Stimulated activated CD4-positive, alpha-beta T cell treated with anti-CD3 and anti-CD28 coated beads, TNF-alpha, amount 100 ng/mL, for 4 hours (primary cell): ENCODE measurements around the gene NFE2L1.
"Not testable (repeated sequence)": the region's sequence is repeated elsewhere in the genome, so short reads cannot be mapped to it uniquely, and the experiment has no call there.

Experiments
- DNase-seq, 3 experiments: peaks; one replicate each; pipeline ENCODE4 v3.0.0-alpha.2; 2020; ENCODE audit warnings: low read depth in 3 of 3

Gene NFE2L1

GRCh38 chr17:48024149-48025039, 23.8 kb upstream of the NFE2L1 start:
- DNase-seq: no peak

- DNase-seq: peak; percentile 96 to 99 (median 97)
Measured at GRCh38 chr17:48025040-48025903, 22.9 kb upstream of the NFE2L1 start.

DNA sequence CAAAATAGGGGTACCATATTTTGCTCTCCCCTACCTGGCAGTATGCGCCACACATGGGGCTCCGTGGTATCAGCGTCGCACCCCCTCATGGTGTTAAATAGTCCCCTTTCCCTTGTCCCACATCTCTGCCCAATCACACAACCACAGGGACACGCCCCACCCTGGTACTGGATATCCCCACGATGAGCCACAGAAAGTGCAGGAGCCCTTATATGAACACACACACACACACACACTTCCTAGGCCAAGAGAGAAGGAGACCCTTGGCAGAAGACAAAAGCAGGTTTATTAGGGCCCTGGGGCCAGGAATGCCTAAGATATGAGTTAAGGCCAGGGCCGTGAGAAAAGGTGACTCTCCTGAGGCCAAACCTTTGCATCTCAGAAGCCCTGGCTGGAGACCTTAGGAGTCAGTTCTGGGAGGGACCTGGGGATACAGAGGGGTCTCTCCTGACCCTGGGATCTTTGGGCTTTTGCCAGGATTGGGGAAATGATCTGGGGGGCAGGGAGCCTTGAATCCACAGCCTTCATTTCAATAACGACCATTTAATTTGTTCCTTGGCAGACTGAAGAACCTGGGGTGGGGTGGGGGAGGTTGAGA, 22.2 kb upstream of the NFE2L1 start:
- no peak for DNase-seq

DNA sequence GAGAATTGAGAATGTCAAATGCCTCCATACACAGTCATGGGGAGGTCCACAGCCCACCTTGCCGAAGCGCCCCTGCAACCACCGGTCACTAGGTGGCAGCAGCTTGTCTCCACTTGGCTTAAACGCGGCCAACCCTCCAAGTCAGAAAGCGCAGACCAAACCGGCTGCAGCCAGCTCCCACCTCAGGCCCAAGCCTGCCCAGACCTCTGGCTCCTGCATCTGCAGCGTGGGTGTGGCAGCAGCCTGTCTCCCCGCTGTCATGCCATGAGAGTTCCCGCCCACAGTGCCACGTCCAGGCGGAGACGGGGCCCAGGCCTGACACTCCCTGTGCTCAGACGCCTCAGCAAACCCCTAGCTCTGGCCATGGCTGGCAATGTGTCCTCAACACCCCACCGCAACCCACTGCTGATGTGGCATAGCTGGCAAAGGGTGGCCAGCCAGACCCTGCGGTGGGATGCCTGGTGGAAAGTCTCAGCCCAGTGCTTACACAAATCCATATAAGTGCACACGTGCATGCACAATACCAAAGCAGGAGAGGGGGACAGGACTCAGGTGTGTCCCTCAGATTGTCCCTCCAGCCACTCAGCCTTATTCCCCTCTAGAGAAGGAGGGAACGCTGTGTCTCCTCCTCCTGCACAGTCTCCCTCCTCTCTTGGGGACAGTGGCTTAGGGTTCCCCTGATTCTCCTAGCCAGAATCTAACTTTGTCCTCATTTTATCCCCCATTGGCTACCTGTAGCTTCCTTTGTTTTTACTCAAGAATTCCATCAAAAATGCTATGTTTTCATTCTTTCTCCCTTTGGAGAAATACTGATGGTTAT, 21.4 kb upstream of the NFE2L1 start:
- DNase-seq: peak in 1 of 3 experiments; percentile 57

- no peak for DNase-seq
Measured at GRCh38 chr17:48027322-48027981, 20.7 kb upstream of the NFE2L1 start.

- no peak for DNase-seq
Measured at GRCh38 chr17:48028736-48029135, 19.4 kb upstream of the NFE2L1 start.

DNA sequence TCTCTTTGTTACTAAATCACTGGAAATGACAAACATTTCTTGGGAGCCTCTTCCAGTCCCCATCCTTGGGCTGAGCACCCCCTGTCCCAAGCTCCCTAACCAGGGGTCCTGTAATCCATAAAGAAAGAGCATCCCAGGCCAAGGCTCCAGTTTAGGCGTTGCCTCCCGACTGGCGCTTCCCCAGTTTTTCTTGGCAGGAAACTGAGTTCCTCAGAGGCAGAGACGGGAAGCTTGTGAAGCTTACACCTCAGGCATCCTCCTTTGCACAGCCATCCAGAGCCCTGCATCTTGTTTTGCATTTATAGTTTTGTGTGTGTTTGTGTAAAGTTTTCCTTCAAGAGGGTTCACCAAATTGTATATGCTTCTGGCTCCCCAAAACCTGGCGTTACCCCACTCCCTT, 17.6 kb upstream of the NFE2L1 start:
- no peak for DNase-seq

GRCh38 chr17:48031966-48032365, 16.2 kb upstream of the NFE2L1 start:
- no peak for DNase-seq

DNA sequence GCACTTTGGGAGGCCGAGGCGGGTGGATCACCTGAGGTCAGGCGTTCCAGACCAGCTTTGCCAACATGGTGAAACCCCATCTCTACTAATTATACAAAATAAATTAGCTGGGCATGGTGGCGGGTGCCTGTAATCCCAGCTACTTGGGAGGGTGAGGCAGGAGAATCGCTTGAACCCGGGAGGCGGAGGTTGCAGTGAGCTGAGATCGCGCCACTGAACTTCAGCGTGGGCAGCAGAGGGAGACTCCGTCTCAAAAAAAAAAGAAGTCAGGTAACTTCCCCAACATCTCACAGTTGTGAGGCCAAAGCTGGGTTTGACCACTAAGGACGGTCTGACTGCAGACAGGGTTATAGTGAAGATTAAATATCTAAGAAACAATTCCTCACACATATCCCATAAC, 13.4 kb upstream of the NFE2L1 start:
- not testable (repeated sequence) for DNase-seq

- no peak for DNase-seq
Measured at GRCh38 chr17:48036693-48037035, 11.5 kb upstream of the NFE2L1 start.

GRCh38 chr17:48037036-48037837, 10.9 kb upstream of the NFE2L1 start, which contains the start of gene COPZ2:
COPZ2 (minus strand) TSS chr17:48037797; CDS start chr17:48037777, 20 bp downstream.
- DNase-seq: peak in 1 of 3 experiments; percentile 37

- DNase-seq: no peak
Measured at GRCh38 chr17:48037838-48038323, 10.3 kb upstream of the NFE2L1 start.

GRCh38 chr17:48038687-48039086, 9.5 kb upstream of the NFE2L1 start:
- no peak for DNase-seq

GRCh38 chr17:48043176-48043575, 5.0 kb upstream of the NFE2L1 start:
- DNase-seq: no peak

GRCh38 chr17:48044851-48045250, 3.3 kb upstream of the NFE2L1 start:
- DNase-seq: no peak

- no peak for DNase-seq
Measured at GRCh38 chr17:48045316-48046001, 2.7 kb upstream of the NFE2L1 start.

- no peak for DNase-seq
Measured at GRCh38 chr17:48046296-48046695, 1.9 kb upstream of the NFE2L1 start.

DNA sequence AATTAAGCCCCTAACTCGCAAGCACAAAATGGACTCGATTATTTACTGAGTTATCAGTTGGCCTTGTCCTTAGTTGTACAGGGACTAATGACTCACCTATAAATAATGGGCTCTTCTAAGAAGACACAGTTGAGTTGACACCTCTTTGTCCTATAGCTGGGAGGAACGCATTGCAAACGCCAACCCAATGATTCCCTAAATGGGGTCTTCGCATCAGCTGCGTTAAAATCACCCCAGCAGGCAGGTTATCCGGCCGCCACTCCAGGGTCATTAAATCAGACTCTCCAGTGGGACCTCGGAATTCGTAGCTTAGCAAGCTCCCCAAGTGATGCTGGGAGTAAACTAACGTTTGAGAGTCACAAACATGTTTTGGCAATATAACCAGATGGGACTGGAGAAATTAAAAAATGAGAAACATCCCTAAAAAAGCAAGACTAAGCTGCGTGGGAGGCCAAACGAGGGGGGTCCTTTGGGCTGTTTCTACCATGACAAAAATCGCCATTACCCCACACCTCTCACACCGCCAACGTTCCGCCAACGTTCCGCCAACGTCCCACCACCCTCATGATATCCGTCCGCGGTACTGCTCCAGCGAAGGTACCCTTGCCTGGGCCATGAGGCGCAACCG, 932 bp upstream of the NFE2L1 start:
- no peak for DNase-seq
